Measurements from ENCODE around the gene BORA. TPM values are rescaled to one million over a fixed set of nuclear protein-coding genes. Genes with fewer than 3 reads are reported as not detected.

Gene BORA
- total RNA-seq, 1 donor from 2014 or later, result 8.8 TPM

- DNase-seq (ENCODE audit: low spot score in 2 of 2, unreplicated experiment in 2 of 2), result no peak
- Mint-ChIP-seq H3K4me3 (no peak overlapping the region), H3K4me1 (no peaks in the 10 kb centered on the region), H3K9me3 (no peaks in the 10 kb centered on the region), H3K27me3 (ENCODE audit: low read depth) (no peaks in the 10 kb centered on the region), H3K36me3 (peaks cover 27% of the 10 kb centered on the region), H3K27ac (no peak overlapping the region)
- no peak for TF ChIP-seq CTCF (IDR thresholded peaks at IDR 0.05; ENCODE audit: unreplicated experiment)
These were observed 17.5 kb downstream of the BORA start for GRCh38 chr13:72745260-72745659.

- H3K4me3 Mint-ChIP-seq, result no peak overlapping the region
These were observed 23.5 kb downstream of the BORA start for GRCh38 chr13:72751220-72751619.

GRCh38 chr13:72754111-72754510 lies 26.4 kb downstream of the BORA start:
- Mint-ChIP-seq H3K36me3 (peaks cover 33% of the 10 kb centered on the region), H3K27me3 (ENCODE audit: low read depth) (no peaks in the 10 kb centered on the region), H3K27ac (no peak overlapping the region), H3K4me3 (no peak overlapping the region), H3K9me3 (peaks cover 11% of the 10 kb centered on the region), H3K4me1 (no peaks in the 10 kb centered on the region)
- no peak for TF ChIP-seq CTCF (IDR thresholded peaks at IDR 0.05; ENCODE audit: unreplicated experiment)
- DNase-seq (ENCODE audit: low spot score in 2 of 2, unreplicated experiment in 2 of 2), result no peak

More at GRCh38 chr13:72751220-72751619, 23.5 kb downstream of the BORA start:
- Mint-ChIP-seq H3K27ac (no peak overlapping the region), H3K36me3 (peaks cover 41% of the 10 kb centered on the region), H3K9me3 (peaks cover 11% of the 10 kb centered on the region), H3K4me1 (no peaks in the 10 kb centered on the region), H3K27me3 (ENCODE audit: low read depth) (no peaks in the 10 kb centered on the region)
- no peak for TF ChIP-seq CTCF (IDR thresholded peaks at IDR 0.05; ENCODE audit: unreplicated experiment)
- DNase-seq (ENCODE audit: low spot score in 2 of 2, unreplicated experiment in 2 of 2), result no peak

GRCh38 chr13:72757792-72758535 lies 30.2 kb downstream of the BORA start:
- no peaks in the 10 kb centered on the region for H3K4me1 Mint-ChIP-seq
- no peak for DNase-seq (ENCODE audit: low spot score in 2 of 2, unreplicated experiment in 2 of 2)
- H3K27me3 Mint-ChIP-seq (ENCODE audit: low read depth), result no peaks in the 10 kb centered on the region
- H3K4me3 Mint-ChIP-seq, result no peak overlapping the region
- H3K36me3 Mint-ChIP-seq, result peaks cover 27% of the 10 kb centered on the region
- no peaks in the 10 kb centered on the region for H3K9me3 Mint-ChIP-seq
- H3K27ac Mint-ChIP-seq, result no peak overlapping the region
- TF ChIP-seq CTCF (IDR thresholded peaks at IDR 0.05; ENCODE audit: unreplicated experiment), result no peak

- DNase-seq (ENCODE audit: low spot score in 2 of 2, unreplicated experiment in 2 of 2), result no peak
These were observed 32.5 kb downstream of the BORA start for GRCh38 chr13:72760189-72760588.

More at GRCh38 chr13:72760189-72760588, 32.5 kb downstream of the BORA start:
- no peak for TF ChIP-seq CTCF (IDR thresholded peaks at IDR 0.05; ENCODE audit: unreplicated experiment)
- H3K36me3 Mint-ChIP-seq, result peaks cover 33% of the 10 kb centered on the region
- H3K4me1 Mint-ChIP-seq, result no peaks in the 10 kb centered on the region
- no peak overlapping the region for H3K27ac Mint-ChIP-seq
- H3K27me3 Mint-ChIP-seq (ENCODE audit: low read depth), result no peaks in the 10 kb centered on the region
- H3K4me3 Mint-ChIP-seq, result no peak overlapping the region
- H3K9me3 Mint-ChIP-seq, result no peaks in the 10 kb centered on the region

Data from mesothelial cell of epicardium (in vitro differentiated cells).